Activated CD4-positive, alpha-beta T cell treated with anti-CD3 and anti-CD28 coated beads, Interleukin-2, amount 10 ng/mL, durations not matched to agents 7 days and 5 days (primary cell): ENCODE measurements around the gene VWA2. TPM values are rescaled to one million over a fixed set of nuclear protein-coding genes. Genes with fewer than 3 reads are reported as not detected.

ENCODE experiments used
- CTCF ChIA-PET: fragments of 350-600 bp; sonication (Branson Sonifier 250); formaldehyde crosslinking; loops from one replicate; lab custom pipeline; 2021; ENCODE audit warnings: antibody characterized with exemption; lab: Charles Lee
- POLR2A ChIA-PET: fragments of 350-600 bp; sonication (Branson Sonifier 250); formaldehyde crosslinking; loops from one replicate; lab custom pipeline; 2021; ENCODE audit warnings: antibody characterized with exemption; lab: Charles Lee
- DNase-seq: peaks from one replicate; pipeline ENCODE4 v3.0.0-alpha.2; 2020
- H3K27ac Mint-ChIP-seq: one replicate; pipeline ENCODE4 v1.8.0; 2021; ENCODE audit warnings: mild to moderate bottlenecking, moderate library complexity, mixed read lengths
- H3K27me3 Mint-ChIP-seq: one replicate; pipeline ENCODE4 v1.8.0; 2021; ENCODE audit warnings: mixed read lengths
- H3K36me3 Mint-ChIP-seq: one replicate; pipeline ENCODE4 v1.8.0; 2021; ENCODE audit warnings: low read depth, mixed read lengths
- H3K4me1 Mint-ChIP-seq: one replicate; pipeline ENCODE4 v1.8.0; 2021; ENCODE audit warnings: mixed read lengths
- H3K4me3 Mint-ChIP-seq: one replicate; pipeline ENCODE4 v1.8.0; 2021; ENCODE audit warnings: mild to moderate bottlenecking, moderate library complexity, mixed read lengths
- H3K9me3 Mint-ChIP-seq: one replicate; pipeline ENCODE4 v1.8.0; 2021; ENCODE audit warnings: mixed read lengths
- total RNA-seq, 2 experiments: library from RNA; stranded (reverse); gene quantifications; one replicate each; pipeline ENCODE4 v1.2.3, GENCODE V29; 2021

VWA2 gene
- total RNA-seq, result not detected

GRCh38 chr10:114239117-114239993 lies at the start of gene VWA2:
Gene VWA2, plus strand, starts transcription at chr10:114239254. Its CDS starts 9,460 bp downstream, at chr10:114248714.
- CTCF ChIA-PET, result no interaction called here
- no peaks in the 10 kb centered on the region for H3K36me3 Mint-ChIP-seq
- no peak within 1 kb of the TSS for H3K4me3 Mint-ChIP-seq

GRCh38 chr10:114189700-114190099 lies 49.4 kb upstream of the VWA2 start:
- CTCF ChIA-PET, result no interaction called here
- Mint-ChIP-seq H3K27ac (no peak overlapping the region), H3K27me3 (peaks cover 62% of the 10 kb centered on the region), H3K36me3 (no peaks in the 10 kb centered on the region), H3K4me3 (no peak overlapping the region), H3K4me1 (peaks cover 2% of the 10 kb centered on the region), H3K9me3 (no peaks in the 10 kb centered on the region)
- no peak for DNase-seq
- POLR2A ChIA-PET, result no interaction called here

More at GRCh38 chr10:114239117-114239993, at the start of gene VWA2:
- no peak for DNase-seq
- Mint-ChIP-seq H3K27me3 (peaks cover 72% of the 10 kb centered on the region), H3K4me1 (peaks cover 4% of the 10 kb centered on the region), H3K27ac (no peak within 1 kb of the TSS), H3K9me3 (no peaks in the 10 kb centered on the region)
- POLR2A ChIA-PET, result no interaction called here

GRCh38 chr10:114195079-114195478 lies 44.0 kb upstream of the VWA2 start:
- ChIA-PET POLR2A (no interaction called here), CTCF (no interaction called here)
- Mint-ChIP-seq H3K4me3 (no peak overlapping the region), H3K27me3 (peaks cover 63% of the 10 kb centered on the region), H3K9me3 (no peaks in the 10 kb centered on the region), H3K27ac (no peak overlapping the region), H3K36me3 (no peaks in the 10 kb centered on the region), H3K4me1 (peaks cover 13% of the 10 kb centered on the region)
- DNase-seq, result no peak

DNA sequence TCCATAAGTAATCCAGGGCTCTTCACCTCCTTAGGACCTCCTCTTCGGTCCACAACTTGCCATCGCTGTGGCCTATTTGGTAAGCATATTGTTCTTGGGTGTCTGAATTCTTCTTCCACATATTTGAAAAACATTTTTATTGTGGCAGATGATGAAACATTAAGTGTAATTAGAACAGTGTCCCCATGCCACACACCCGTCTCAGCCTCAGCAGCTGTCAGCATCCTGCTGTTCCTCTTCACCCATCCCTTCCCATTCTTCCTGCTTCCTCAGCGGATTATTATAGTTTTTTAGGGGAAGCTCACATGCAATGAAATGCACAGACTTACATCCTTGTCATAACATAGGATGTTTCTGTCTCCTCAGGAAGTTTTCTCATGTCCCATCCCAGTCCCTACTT lies 39.8 kb upstream of the VWA2 start:
- H3K4me1 Mint-ChIP-seq, result peaks cover 13% of the 10 kb centered on the region
- peaks cover 43% of the 10 kb centered on the region for H3K27me3 Mint-ChIP-seq
- H3K36me3 Mint-ChIP-seq, result no peaks in the 10 kb centered on the region
- H3K9me3 Mint-ChIP-seq, result no peaks in the 10 kb centered on the region
- no peak overlapping the region for H3K27ac Mint-ChIP-seq
- no peak overlapping the region for H3K4me3 Mint-ChIP-seq
- POLR2A ChIA-PET, result no interaction called here
- DNase-seq, result no peak
- CTCF ChIA-PET, result interaction anchor here (0.6 kb wide), 1 partner anchor 21 kb away, joined by 3 read pairs; no protein-coding TSS in a partner anchor

GRCh38 chr10:114202812-114203211 lies 36.2 kb upstream of the VWA2 start:
- CTCF ChIA-PET, result no interaction called here
- Mint-ChIP-seq H3K36me3 (no peaks in the 10 kb centered on the region), H3K27me3 (peaks cover 23% of the 10 kb centered on the region), H3K4me1 (no peaks in the 10 kb centered on the region), H3K4me3 (no peak overlapping the region), H3K27ac (no peak overlapping the region), H3K9me3 (no peaks in the 10 kb centered on the region)
- no peak for DNase-seq
- POLR2A ChIA-PET, result interaction anchor here (0.6 kb wide), 1 partner anchor 230 kb away, joined by 4 read pairs; no protein-coding TSS in a partner anchor

DNA sequence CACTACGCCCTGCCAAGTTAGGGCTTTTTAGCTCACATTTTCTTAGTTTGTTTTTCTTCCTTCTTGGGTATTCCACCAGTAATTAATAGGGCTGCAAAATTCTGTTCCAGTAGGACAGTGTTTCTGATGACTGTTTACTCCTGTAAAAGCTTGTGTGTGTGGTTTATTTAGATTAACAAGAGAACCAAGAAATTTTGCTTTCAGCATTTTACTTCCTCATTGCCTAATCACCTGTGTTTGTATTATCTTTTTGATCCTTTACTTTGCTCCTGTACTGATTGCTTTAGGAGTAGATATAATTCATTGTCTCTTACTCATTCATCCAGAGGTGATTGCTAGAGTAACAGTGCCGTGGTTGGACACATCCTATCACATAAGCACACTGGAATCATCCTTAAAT lies 32.2 kb upstream of the VWA2 start:
- no peaks in the 10 kb centered on the region for H3K36me3 Mint-ChIP-seq
- POLR2A ChIA-PET, result no interaction called here
- peaks cover 18% of the 10 kb centered on the region for H3K27me3 Mint-ChIP-seq
- H3K9me3 Mint-ChIP-seq, result no peaks in the 10 kb centered on the region
- no peak overlapping the region for H3K4me3 Mint-ChIP-seq
- no peak for DNase-seq
- CTCF ChIA-PET, result interaction anchor here (0.6 to 0.7 kb wide), 4 partner anchors 26 to 205 kb away, joined by 3 read pairs; no protein-coding TSS in a partner anchor
- H3K27ac Mint-ChIP-seq, result no peak overlapping the region
- no peaks in the 10 kb centered on the region for H3K4me1 Mint-ChIP-seq

- DNase-seq, result no peak
- Mint-ChIP-seq H3K4me3 (no peak overlapping the region), H3K4me1 (no peaks in the 10 kb centered on the region), H3K36me3 (no peaks in the 10 kb centered on the region), H3K9me3 (no peaks in the 10 kb centered on the region), H3K27ac (no peak overlapping the region), H3K27me3 (peaks cover 20% of the 10 kb centered on the region)
- ChIA-PET CTCF (interaction anchor here (0.5 to 0.7 kb wide), 3 partner anchors 150 to 371 kb away, joined by 3 to 6 read pairs (median 3); no protein-coding TSS in a partner anchor), POLR2A (no interaction called here)
Measured at GRCh38 chr10:114207349-114207748, 31.7 kb upstream of the VWA2 start.

- no peak overlapping the region for H3K4me3 Mint-ChIP-seq
- H3K4me1 Mint-ChIP-seq, result no peaks in the 10 kb centered on the region
- H3K27me3 Mint-ChIP-seq, result peaks cover 25% of the 10 kb centered on the region
- H3K36me3 Mint-ChIP-seq, result no peaks in the 10 kb centered on the region
- ChIA-PET POLR2A (no interaction called here), CTCF (interaction anchor here (0.7 kb wide), 1 partner anchor 1928 kb away, joined by 10 read pairs; no protein-coding TSS in a partner anchor)
- H3K9me3 Mint-ChIP-seq, result no peaks in the 10 kb centered on the region
- no peak overlapping the region for H3K27ac Mint-ChIP-seq
- DNase-seq, result no peak
Measured at GRCh38 chr10:114208351-114208750, 30.7 kb upstream of the VWA2 start.

DNA sequence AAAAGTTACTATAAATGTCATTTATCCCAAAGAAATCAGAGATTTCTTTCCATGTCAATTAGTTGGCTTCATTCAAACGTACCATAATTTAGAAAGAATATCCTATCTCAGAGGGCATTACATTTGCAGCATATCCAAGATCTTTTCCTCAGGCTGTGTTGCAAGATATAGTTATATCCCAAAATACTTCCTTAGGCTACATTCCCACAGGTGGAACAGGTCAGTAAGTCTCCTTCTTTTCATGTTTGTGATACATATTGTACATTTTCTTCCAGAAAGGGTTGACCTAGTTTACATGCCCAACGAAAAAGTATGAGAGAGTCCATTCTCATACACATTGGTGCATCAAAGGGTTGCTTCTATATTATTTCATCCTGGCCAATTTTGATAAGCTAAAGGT lies 26.9 kb upstream of the VWA2 start:
- POLR2A ChIA-PET, result no interaction called here
- Mint-ChIP-seq H3K27me3 (peaks cover 27% of the 10 kb centered on the region), H3K9me3 (no peaks in the 10 kb centered on the region), H3K4me1 (no peaks in the 10 kb centered on the region), H3K4me3 (no peak overlapping the region), H3K27ac (no peak overlapping the region), H3K36me3 (no peaks in the 10 kb centered on the region)
- CTCF ChIA-PET, result no interaction called here
- no peak for DNase-seq

DNA sequence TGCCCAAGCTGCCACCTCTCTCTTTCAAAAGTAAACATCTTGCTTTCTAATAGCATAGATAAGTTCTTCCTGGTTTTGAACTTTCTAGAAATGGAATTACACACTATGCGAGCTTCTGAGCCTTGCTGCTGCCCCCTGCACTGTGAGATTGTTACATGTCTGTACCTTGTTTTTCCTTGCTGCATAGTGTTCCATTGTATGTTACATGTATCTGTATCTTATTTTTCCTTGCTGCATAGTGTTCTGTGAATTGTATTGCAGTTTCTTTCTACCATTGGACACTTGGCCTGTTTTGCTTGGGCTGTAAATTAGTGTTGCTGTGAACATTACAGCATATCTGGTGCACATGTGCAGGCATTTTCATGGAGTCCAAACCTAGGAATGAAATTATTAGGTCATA lies 24.0 kb upstream of the VWA2 start:
- Mint-ChIP-seq H3K4me1 (no peaks in the 10 kb centered on the region), H3K9me3 (no peaks in the 10 kb centered on the region), H3K27me3 (peaks cover 26% of the 10 kb centered on the region), H3K36me3 (no peaks in the 10 kb centered on the region), H3K27ac (no peak overlapping the region), H3K4me3 (no peak overlapping the region)
- CTCF ChIA-PET, result no interaction called here
- DNase-seq, result no peak
- POLR2A ChIA-PET, result no interaction called here

DNA sequence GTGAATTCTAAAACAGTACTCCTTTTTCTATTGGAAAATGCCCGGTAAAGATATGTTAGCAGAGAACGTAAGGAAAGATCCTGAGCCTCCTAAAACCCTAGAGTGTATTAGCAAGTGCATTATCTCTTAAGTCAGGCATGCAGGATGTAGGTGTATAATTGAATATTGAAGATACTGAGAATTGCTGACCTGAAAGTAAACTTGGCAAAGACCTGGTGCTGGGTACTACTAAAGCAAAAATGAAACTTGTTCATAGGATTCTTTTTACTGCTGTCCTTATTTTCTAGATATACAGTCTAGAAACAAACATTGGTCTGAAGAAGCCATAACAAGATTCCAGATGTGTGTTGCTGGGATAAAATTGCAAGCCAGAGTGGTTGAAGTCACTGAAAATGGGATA lies 18.8 kb upstream of the VWA2 start:
- no peaks in the 10 kb centered on the region for H3K9me3 Mint-ChIP-seq
- peaks cover 37% of the 10 kb centered on the region for H3K27me3 Mint-ChIP-seq
- no peak for DNase-seq
- POLR2A ChIA-PET, result no interaction called here
- H3K36me3 Mint-ChIP-seq, result no peaks in the 10 kb centered on the region
- CTCF ChIA-PET, result no interaction called here
- H3K4me3 Mint-ChIP-seq, result no peak overlapping the region
- H3K27ac Mint-ChIP-seq, result no peak overlapping the region
- no peaks in the 10 kb centered on the region for H3K4me1 Mint-ChIP-seq

DNA sequence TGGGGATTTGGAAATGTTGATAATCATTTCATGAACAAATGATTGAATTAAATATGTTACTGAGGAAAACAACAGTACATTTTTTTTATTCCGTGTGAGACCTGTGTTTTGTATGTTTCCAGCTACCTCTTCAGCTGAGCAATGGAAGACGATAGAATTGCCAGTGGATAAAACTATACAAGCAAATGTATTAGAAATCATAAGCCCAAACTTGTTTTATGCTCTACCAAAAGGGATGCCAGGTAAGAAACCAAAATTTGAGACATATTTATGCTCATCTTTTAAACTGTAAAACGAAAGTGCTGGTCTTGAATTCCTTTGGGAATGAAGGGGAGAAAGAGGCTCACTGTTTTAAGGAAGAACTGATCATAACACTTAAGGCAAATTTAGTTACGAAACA lies 17.8 kb upstream of the VWA2 start:
- no peaks in the 10 kb centered on the region for H3K9me3 Mint-ChIP-seq
- ChIA-PET CTCF (interaction anchor here (1.3 kb wide), 1 partner anchor 8 kb away, joined by 4 read pairs; no protein-coding TSS in a partner anchor), POLR2A (no interaction called here)

GRCh38 chr10:114223066-114223465 lies 16.0 kb upstream of the VWA2 start:
- Mint-ChIP-seq H3K4me3 (no peak overlapping the region), H3K27ac (no peak overlapping the region), H3K27me3 (peaks cover 35% of the 10 kb centered on the region), H3K36me3 (no peaks in the 10 kb centered on the region), H3K4me1 (no peaks in the 10 kb centered on the region), H3K9me3 (no peaks in the 10 kb centered on the region)
- ChIA-PET CTCF (no interaction called here), POLR2A (no interaction called here)
- no peak for DNase-seq

More for the DNA sequence above, 17.8 kb upstream of the VWA2 start:
- Mint-ChIP-seq H3K36me3 (no peaks in the 10 kb centered on the region), H3K27me3 (peaks cover 39% of the 10 kb centered on the region), H3K4me3 (no peak overlapping the region), H3K27ac (no peak overlapping the region), H3K4me1 (no peaks in the 10 kb centered on the region)
- DNase-seq, result no peak
